ENCODE results near the gene SMIM3.
"Not testable (repeated sequence)": the region's sequence is repeated elsewhere in the genome, so short reads cannot be mapped to it uniquely, and the experiment has no call there.

SMIM3 gene

DNA sequence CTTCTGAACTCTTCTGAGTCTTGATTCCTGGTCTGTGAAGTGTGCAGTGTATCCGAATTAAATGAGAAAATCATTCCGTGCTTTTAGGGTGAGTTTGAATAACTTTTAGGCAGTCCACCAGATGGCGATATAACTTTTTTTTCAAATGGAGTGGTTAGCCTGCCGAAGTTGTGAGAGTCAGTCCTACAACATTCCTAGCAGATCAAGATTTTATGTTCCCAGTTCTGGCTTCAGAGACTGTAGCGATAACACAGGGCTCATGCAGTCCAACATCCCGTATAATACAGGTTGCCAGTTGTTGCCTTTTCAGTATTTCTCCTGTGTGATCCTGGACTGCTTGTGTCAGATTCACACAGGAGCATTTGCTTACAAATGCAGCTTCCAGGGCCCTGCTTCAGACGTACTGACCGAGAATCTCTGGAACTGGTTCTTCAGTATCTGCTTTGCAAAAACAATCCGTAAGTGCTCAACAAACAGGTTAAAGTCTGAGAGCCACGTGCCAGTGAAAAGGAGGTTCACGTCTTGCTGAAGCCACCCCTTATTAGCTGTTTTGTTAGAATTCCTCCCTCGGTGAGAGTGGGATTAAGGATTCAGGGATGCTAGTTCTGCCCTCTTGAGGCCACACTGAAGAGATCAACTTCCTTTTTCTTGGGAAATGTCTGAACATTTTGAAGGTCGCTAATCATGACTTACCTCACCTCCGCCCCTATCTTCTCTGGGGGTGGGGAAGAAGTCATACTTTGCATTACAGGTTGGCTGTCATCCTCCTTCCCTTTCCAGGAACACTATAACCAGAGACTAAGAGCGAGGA lies 22.8 kb downstream of the SMIM3 start:
- DNase-seq = peak; percentile 83

DNA sequence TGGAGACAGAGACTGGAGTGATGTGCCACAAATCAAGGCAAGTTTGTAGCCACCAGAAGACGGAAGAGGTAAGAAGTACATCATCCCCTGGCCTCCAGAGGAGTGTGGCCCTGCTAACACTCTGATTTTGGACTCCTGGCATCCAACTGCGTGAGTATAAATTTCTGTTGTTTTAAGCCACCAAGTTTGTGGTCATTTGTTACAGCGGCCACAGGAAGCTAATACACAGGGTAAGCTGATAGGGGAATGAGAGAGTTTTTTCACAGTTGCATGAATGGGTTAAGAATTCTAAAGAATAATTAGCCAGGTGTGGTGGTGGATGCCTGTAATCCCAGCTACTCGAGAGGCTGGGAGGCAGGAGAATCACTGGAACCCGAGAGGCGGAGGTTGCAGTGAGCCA lies 25.8 kb downstream of the SMIM3 start:
- DNase-seq = no peak

DNA sequence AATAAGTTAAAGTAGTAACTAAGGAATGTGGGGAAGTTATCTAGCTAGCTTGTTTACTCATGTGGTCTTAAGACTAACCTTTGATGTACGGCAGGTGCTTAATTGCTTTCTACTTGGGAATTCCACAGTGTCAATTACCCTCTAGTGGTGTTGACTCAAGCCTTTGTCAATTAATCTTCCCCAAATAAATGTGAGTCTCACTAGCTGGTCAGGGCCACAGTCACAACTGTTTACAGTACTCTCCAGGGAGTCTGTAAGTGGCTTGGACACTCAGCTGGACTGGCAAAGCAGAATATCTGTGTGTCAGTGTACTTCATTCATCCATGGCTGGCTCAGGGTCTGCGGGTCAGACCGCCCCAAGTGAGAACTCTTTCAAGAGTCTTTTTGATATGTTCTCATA lies 30.8 kb downstream of the SMIM3 start:
- no peak for DNase-seq

DNA sequence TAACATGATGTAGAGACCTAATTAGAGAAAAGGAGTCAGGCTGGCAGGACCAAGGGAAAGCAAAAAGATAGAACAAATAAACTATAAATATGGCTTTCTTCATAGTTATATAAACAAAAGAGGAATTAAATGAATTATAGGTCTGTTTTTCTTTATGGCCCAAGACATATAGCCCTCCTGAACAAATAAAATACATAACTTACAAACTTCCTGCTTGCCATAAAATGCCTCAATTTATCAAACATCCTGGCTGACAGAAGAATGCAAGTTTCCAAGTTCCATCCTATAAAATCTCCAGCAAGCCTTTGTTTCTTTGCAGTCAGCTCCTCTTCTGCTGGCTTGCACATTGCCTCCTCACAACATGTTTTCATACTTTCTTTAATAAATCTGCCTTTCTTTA lies 36.5 kb downstream of the SMIM3 start:
- no peak for DNase-seq

DNA sequence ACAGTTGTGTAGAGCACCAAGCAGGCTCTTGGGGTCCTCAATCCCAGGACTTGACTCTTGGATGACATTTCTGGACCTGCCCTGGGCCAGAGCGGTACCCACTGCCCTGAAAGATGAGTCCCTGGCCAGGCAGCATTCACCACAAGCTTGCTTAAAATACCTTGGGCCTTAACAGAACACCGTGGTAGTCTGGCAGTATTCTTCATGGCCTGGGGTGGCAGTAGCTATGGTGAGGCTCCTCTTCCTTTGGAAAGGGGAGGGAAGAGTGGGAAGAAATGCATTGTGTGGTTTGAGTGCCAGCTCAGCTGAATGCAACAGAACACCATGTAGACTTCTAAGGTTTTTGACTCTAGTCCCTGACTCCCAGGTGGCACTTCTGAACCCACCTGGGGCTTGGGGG lies 38.4 kb downstream of the SMIM3 start:
- DNase-seq = no peak

DNA sequence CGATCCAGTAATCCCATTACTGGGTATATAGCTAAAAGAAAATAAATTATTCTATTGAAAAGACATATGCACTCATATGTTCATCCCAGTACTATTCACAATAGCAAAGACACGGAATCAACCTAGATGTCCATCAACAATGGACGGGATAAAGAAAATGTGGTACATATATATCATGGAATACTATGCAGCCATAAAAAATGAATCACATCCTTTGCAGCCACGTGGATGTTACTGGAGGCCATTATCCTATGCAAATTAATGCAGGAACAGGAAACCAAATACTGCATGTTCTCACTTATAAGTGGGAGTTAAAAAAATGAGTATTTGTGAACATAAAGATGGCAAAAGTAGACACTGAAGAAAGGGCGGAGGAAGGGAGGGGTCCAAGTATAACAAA lies 51.2 kb downstream of the SMIM3 start:
- DNase-seq = no peak

DNA sequence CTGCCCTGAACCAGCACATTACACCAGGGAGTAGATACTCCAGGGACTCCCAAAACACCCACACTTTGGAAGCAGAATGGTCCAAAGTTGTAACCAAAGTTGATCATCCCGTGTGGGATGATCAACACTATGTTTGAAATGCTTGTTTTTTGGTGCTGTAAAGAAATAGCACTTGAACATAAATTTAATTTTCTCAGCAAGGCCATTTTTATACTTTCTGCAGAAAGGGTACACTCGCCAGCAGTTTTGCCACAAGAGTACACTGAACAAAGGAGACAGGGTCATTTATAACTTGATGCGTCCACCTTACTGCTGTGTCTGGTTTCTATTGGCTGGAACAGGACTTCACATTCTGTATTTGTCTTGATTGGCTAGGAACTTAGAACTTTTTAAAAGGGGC lies 53.3 kb downstream of the SMIM3 start:
- DNase-seq = not testable (repeated sequence)

DNA sequence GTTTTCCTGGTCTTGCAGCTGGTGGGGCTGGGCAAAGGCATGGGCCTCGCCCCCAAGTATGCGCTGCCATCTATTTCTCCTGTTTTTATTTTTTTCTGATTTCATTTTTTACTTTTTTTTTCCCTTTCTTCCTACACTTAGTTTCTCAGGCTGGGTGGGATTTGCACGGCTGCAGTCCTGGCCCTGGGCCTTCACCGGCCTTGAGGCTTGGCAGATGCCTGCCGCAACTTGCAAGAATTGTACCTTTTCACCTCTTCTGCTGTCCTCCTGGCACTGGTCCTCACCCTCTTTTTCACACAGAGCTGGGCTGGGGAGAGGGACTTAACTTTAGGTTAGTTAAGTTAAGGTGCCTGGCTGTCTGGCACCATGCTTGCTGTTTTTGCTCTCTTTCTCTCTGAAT lies 57.5 kb downstream of the SMIM3 start:
- DNase-seq = no peak

DNA sequence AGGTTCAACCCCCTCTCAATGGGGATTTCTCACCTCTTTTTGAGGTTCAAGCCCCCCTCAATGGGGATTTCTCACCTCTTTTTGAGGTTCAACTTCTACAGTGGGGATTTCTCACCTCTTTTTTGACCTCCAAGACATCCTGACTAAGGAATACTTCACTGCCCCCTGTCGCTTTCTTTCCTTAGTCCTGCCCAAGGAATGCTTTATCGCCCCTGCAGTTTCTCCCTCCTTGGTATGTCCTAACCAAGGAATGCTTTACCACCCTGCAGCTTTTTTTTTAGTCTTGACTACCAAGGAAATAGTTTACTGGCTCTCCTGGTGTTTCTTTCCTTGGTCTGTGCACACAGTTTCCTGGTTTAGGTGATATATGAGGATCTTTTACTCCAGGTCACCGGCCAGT lies 58.1 kb downstream of the SMIM3 start:
- DNase-seq = no peak

DNA sequence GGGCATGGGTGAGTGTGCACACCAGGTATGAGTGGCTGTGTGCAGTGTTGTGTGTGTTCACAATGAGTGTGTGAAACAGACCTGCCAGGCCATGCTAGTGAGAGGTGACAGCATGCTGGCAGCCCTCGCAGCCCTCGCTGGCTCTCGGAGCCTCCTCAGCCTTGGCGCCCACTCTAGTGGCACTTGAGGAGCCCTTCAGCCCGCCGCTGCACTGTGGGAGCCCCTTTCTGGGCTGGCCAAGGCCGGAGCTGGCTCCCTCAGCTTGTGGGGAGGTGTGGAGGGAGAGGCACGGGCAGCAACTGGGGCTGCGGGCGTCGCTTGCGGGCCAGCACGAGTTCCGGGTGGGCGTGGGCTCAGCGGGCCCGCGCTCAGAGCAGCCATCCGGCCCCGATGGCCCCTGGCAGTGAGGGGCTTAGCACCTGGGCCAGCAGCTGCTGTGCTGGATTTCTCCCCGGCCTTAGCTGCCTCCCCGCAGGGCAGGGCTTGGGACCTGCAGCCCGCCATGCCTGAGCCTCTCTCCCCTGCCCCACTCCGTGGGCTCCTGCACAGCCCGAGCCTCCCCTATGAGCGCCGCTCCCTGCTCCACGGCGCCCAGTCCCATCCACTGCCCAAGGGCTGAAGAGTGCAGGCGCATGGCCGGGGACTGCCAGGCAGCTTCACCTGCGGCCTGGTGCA lies 66.8 kb downstream of the SMIM3 start:
- not testable (repeated sequence) for DNase-seq

DNA sequence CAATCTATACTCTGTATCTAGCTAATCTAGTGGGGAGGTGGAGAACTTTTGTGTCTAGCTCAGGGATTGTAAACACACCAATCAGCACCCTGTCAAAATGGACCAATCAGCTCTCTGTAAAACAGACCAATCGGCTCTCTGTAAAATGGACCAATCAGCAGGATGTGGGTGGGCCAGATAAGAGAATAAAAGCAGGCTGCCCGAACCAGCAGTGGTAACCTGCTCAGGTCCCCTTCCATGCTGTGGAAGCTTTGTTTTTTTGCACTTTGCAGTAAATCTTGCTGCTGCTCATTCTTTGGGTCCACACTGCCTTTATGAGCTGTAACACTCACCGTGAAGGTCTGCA lies 67.7 kb downstream of the SMIM3 start, which contains the start of gene IRGM:
IRGM (plus strand) TSS at position 214 of the 346 bp plus-strand sequence. CDS start 1,603 bp downstream, outside the sequence.
- DNase-seq = not testable (repeated sequence)

All from hematopoietic multipotent progenitor cell treated with erythropoietin and hydrocortisone succinate and interleukin-3 and kit ligand, for 6 days (in vitro differentiated cells).